Smooth muscle cell (in vitro differentiated cells): ENCODE measurements around the gene AADACL2. TPM values are rescaled to one million over a fixed set of nuclear protein-coding genes. Genes with fewer than 3 reads are reported as not detected.

ENCODE experiments used
- DNase-seq: peaks from one replicate; lab custom pipeline; 2025; ENCODE audit not compliant: unreplicated experiment; lab: John Stamatoyannopoulos, UW
- H2AFZ ChIP-seq: fragments of 200-600 bp; sonication (generic); 2 replicates; pipeline ENCODE4 v1.6.0; 2016; ENCODE audit warnings: antibody characterized with exemption, low read depth, mild to moderate bottlenecking
- H3F3A ChIP-seq: fragments of 200-600 bp; sonication (generic); 2 replicates; pipeline ENCODE4 v1.6.0; 2017; ENCODE audit warnings: antibody characterized with exemption, low read depth
- H3K27ac ChIP-seq: fragments of 200-600 bp; sonication (generic); 2 replicates; pipeline ENCODE4 v1.5.1; 2016; ENCODE audit warnings: low read depth, mild to moderate bottlenecking
- H3K27me3 ChIP-seq: fragments of 200-600 bp; sonication (generic); 2 replicates; pipeline ENCODE4 v1.6.1; 2016; ENCODE audit warnings: low read depth, mild to moderate bottlenecking
- H3K36me3 ChIP-seq: fragments of 200-600 bp; sonication (generic); 2 replicates; pipeline ENCODE4 v1.5.1; 2016; ENCODE audit warnings: low read depth
- H3K4me1 ChIP-seq: fragments of 200-600 bp; sonication (generic); 2 replicates; pipeline ENCODE4 v1.5.1; 2016; ENCODE audit warnings: low read depth
- H3K4me2 ChIP-seq: fragments of 200-600 bp; sonication (generic); 2 replicates; pipeline ENCODE4 v1.6.0; 2016; ENCODE audit warnings: mild to moderate bottlenecking
- H3K4me3 ChIP-seq: fragments of 200-600 bp; sonication (generic); 2 replicates; pipeline ENCODE4 v1.5.1; 2016; ENCODE audit warnings: mild to moderate bottlenecking
- H3K79me2 ChIP-seq: fragments of 200-600 bp; sonication (generic); 2 replicates; pipeline ENCODE4 v1.6.0; 2016; ENCODE audit warnings: low read depth, mild to moderate bottlenecking
- H3K9ac ChIP-seq: fragments of 200-600 bp; sonication (generic); 2 replicates; pipeline ENCODE4 v1.6.0; 2016; ENCODE audit warnings: low read depth
- H3K9me3 ChIP-seq: fragments of 200-600 bp; sonication (generic); replicated peaks from 2 replicates; pipeline ENCODE4 v1.5.1; 2016; ENCODE audit warnings: low read depth
- H4K20me1 ChIP-seq: fragments of 200-600 bp; sonication (generic); 2 replicates; pipeline ENCODE4 v1.6.0; 2016; ENCODE audit warnings: low read depth
- CTCF ChIP-seq: fragments of 200-600 bp; sonication (generic); IDR thresholded peaks from 2 replicates; pipeline ENCODE4 v1.5.1; 2017; ENCODE audit warnings: borderline replicate concordance, mild to moderate bottlenecking, antibody characterized with exemption; ENCODE audit not compliant: insufficient read depth, poor library complexity, severe bottlenecking
- WGBS: methylation state at CpG from one replicate; pipeline ENCODE4 v1.1.7; 2016; ENCODE audit warnings: low lambda C conversion rate; 5-methylcytosine and 5-hydroxymethylcytosine counted together
- polyA plus RNA-seq: library from polyadenylated mRNA; unstranded; fragments of >200 nt; fragmentation: Nextera tagmentation; extraction: Ambion mirVana; gene quantifications from 2 replicates; pipeline ENCODE4 v1.2.1, GENCODE V29; 2016
- total RNA-seq: library from RNA; depleted of rRNA; stranded (reverse); fragments of >200 nt; gene quantifications from 2 replicates; pipeline ENCODE4 v1.2.3, GENCODE V29; 2014

Gene AADACL2
- total RNA-seq (2.3 TPM in 1 of 2 replicates, not detected in the other), polyA plus RNA-seq (not detected in 2 replicates)

GRCh38 chr3:151733613-151734012 lies at the start of gene AADACL2:
Gene AADACL2, plus strand, starts transcription at chr3:151733927. Its CDS starts 109 bp downstream, at chr3:151734036.
- Histone ChIP-seq H3K4me2 (no peak within 1 kb of the TSS), H3F3A (no peaks in the 10 kb centered on the region), H3K9ac (no peak within 1 kb of the TSS), H4K20me1 (no peaks in the 10 kb centered on the region), H3K79me2 (no peaks in the 10 kb centered on the region), H3K36me3 (no peaks in the 10 kb centered on the region), H3K4me3 (no peak within 1 kb of the TSS), H3K27ac (no peak within 1 kb of the TSS), H3K9me3 (no peaks in the 10 kb centered on the region), H3K4me1 (no peaks in the 10 kb centered on the region), H3K27me3 (no peaks in the 10 kb centered on the region), H2AFZ (no peak within 1 kb of the TSS)
- 94% methylated on average over 1 of the region's 1 CpG for WGBS
- no peak for TF ChIP-seq CTCF
- DNase-seq: no peak

GRCh38 chr3:151684094-151684493 lies 49.6 kb upstream of the AADACL2 start:
- H3K9me3 ChIP-seq: no peaks in the 10 kb centered on the region
- H3K4me1 ChIP-seq: no peaks in the 10 kb centered on the region
- TF ChIP-seq CTCF: no peak
- no peaks in the 10 kb centered on the region for H4K20me1 ChIP-seq
- H3F3A ChIP-seq: no peaks in the 10 kb centered on the region
- H3K4me2 ChIP-seq: no peak overlapping the region
- DNase-seq: no peak
- H3K9ac ChIP-seq: no peak overlapping the region
- H3K36me3 ChIP-seq: no peaks in the 10 kb centered on the region
- no peak overlapping the region for H3K27ac ChIP-seq
- H2AFZ ChIP-seq: no peak overlapping the region
- no peak overlapping the region for H3K4me3 ChIP-seq
- no peaks in the 10 kb centered on the region for H3K27me3 ChIP-seq
- H3K79me2 ChIP-seq: no peaks in the 10 kb centered on the region

- no peak for DNase-seq
- 72% methylated on average over 3 of the region's 3 CpGs for WGBS
- TF ChIP-seq CTCF: no peak
Measured at GRCh38 chr3:151686257-151686656, 47.5 kb upstream of the AADACL2 start.

GRCh38 chr3:151687076-151687475 lies 46.7 kb upstream of the AADACL2 start:
- no peak overlapping the region for H2AFZ ChIP-seq
- no peak overlapping the region for H3K4me2 ChIP-seq
- H3K36me3 ChIP-seq: no peaks in the 10 kb centered on the region
- H3K9ac ChIP-seq: no peak overlapping the region
- H3F3A ChIP-seq: no peaks in the 10 kb centered on the region
- no peaks in the 10 kb centered on the region for H3K4me1 ChIP-seq
- H3K27ac ChIP-seq: no peak overlapping the region
- TF ChIP-seq CTCF: no peak
- 73% methylated on average over 5 of the region's 5 CpGs for WGBS
- H3K27me3 ChIP-seq: no peaks in the 10 kb centered on the region
- no peak overlapping the region for H3K4me3 ChIP-seq
- H3K9me3 ChIP-seq: no peaks in the 10 kb centered on the region
- no peaks in the 10 kb centered on the region for H4K20me1 ChIP-seq
- DNase-seq: no peak
- no peaks in the 10 kb centered on the region for H3K79me2 ChIP-seq

More at GRCh38 chr3:151686257-151686656, 47.5 kb upstream of the AADACL2 start:
- Histone ChIP-seq H3K36me3 (no peaks in the 10 kb centered on the region), H3K9me3 (no peaks in the 10 kb centered on the region), H4K20me1 (no peaks in the 10 kb centered on the region), H3K4me1 (no peaks in the 10 kb centered on the region), H2AFZ (peak overlapping the region; percentile 3), H3K27me3 (no peaks in the 10 kb centered on the region), H3K9ac (no peak overlapping the region), H3K79me2 (no peaks in the 10 kb centered on the region), H3K4me2 (no peak overlapping the region), H3F3A (no peaks in the 10 kb centered on the region), H3K27ac (no peak overlapping the region), H3K4me3 (no peak overlapping the region)
